ENCODE results near the gene CHST15.

GRCh38 chr10:124076148-124076733 lies 17.2 kb downstream of the CHST15 start:
- no peak for TF ChIP-seq CTCF (IDR thresholded peaks at IDR 0.05)
- TF ChIP-seq POLR2A (IDR thresholded peaks at IDR 0.05): no peak

Measured in adrenal gland (tissue), 5 donors.